Fibroblast of lung (primary cell): Measurements from ENCODE around the gene NEUROD2.

Experiments
- EZH2 ChIP-seq: IDR thresholded peaks from 2 replicates; pipeline ENCODE4 v1.5.1; 2012; ENCODE audit warnings: low read length, control low read depth, mild to moderate bottlenecking; ENCODE audit errors: missing control alignments
- TF ChIP-seq, protein P1 (sequence below), 2 donors: IDR thresholded peaks in 1 of 2; conservative IDR thresholded peaks in 1 of 2; 1 replicate in 1 of 2; 2 replicates in 1 of 2; pipeline ENCODE4 v1.5.1; 2011 to 2012; ENCODE audit warnings: low read length in 2 of 2, control low read depth in 1 of 2, inconsistent platforms in 1 of 2, low read depth in 1 of 2, mild to moderate bottlenecking in 1 of 2

DNA sequence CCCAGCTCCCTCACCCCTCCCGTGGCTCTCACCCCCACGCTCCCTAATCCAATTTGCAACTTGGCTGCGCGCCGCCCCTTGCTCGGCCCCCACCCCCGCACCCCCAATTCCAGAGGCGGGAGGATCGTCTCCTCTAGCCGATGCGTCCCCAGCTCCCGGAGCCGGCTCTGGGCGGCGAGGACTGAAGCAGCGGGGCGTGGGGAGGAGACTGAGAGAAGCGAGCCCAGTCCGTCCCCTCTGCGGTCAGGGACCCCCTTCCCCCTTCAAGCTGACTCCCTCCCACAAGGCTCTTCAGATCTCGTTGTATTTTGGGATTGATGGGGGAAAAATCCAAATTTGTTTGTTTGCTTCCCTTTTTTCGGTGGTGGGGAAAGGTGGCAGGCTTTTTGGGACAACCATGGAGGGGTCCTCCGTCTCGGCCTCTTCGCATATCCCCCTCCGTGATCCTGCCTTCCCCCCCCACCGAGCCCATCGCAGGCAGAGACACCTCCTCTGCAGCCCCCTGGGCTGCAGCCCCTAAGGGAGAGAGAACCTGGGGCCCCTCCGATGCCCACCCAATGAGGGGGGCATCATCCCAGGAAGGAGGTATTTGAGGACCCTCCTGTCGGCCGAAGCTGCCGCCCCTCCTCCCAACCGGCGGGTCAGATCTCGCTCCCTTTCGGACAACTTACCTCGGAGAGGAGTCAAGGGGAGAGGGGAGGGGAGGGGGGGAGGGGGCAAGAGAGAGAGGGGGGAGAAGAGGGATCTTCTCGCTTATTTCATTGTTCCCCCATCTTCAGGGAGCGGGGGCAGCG, 466 bp downstream of the NEUROD2 start:
- peak; percentile 96 for TF ChIP-seq EZH2
- TF ChIP-seq, protein P1, sequence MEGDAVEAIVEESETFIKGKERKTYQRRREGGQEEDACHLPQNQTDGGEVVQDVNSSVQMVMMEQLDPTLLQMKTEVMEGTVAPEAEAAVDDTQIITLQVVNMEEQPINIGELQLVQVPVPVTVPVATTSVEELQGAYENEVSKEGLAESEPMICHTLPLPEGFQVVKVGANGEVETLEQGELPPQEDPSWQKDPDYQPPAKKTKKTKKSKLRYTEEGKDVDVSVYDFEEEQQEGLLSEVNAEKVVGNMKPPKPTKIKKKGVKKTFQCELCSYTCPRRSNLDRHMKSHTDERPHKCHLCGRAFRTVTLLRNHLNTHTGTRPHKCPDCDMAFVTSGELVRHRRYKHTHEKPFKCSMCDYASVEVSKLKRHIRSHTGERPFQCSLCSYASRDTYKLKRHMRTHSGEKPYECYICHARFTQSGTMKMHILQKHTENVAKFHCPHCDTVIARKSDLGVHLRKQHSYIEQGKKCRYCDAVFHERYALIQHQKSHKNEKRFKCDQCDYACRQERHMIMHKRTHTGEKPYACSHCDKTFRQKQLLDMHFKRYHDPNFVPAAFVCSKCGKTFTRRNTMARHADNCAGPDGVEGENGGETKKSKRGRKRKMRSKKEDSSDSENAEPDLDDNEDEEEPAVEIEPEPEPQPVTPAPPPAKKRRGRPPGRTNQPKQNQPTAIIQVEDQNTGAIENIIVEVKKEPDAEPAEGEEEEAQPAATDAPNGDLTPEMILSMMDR (conservative IDR thresholded peaks at IDR 0.05 in 1 of 2, IDR thresholded peaks at IDR 0.05 in 1 of 2; ENCODE audit: low read depth in 1 of 2, low read length in 2 of 2) = no peak
